GM21528 (cell line): ENCODE results near the gene PPT1.
"Not testable (repeated sequence)": the region's sequence is repeated elsewhere in the genome, so short reads cannot be mapped to it uniquely, and the experiment has no call there.

ENCODE experiments used
- ATAC-seq: cut with Tn5 transposase; IDR thresholded peaks from one replicate; pipeline ENCODE4 v1.9.1; 2021; ENCODE audit warnings: mild to moderate bottlenecking, moderate library complexity; ENCODE audit not compliant: unreplicated experiment, low FRiP score

PPT1 gene

DNA sequence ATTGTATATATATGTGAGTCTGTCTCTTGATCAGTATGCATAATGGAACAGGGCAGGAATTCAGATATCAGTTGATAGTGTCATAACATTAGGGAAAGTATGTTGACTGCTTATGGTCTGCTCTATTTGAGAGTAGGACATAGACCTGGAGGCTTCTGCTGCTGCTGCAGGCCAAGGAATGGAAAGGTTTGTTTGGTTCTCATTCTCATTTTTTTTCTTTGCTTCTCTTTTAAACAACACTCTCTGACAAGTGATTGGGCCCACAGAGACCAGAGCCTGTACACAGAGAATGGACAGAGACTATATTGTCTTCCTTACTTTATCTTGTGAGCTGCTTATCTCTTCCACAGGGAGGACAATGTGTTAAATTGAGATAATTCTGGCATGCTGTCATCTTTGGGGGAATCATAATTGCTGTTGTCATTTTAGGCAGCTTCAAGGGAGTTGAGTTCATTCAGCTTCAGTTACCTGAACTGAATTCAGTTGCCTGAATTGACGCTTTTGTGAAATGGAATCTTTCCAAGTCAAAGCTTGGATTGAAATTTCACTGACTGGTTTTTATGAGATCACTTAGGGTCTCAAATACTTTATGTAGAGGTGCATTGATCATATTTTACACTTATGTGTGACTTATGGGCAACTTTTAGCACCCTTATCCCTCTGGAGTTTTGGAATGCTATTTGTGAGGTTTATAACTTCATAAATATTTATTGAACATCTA, 39.6 kb downstream of the PPT1 start:
- no peak for ATAC-seq

DNA sequence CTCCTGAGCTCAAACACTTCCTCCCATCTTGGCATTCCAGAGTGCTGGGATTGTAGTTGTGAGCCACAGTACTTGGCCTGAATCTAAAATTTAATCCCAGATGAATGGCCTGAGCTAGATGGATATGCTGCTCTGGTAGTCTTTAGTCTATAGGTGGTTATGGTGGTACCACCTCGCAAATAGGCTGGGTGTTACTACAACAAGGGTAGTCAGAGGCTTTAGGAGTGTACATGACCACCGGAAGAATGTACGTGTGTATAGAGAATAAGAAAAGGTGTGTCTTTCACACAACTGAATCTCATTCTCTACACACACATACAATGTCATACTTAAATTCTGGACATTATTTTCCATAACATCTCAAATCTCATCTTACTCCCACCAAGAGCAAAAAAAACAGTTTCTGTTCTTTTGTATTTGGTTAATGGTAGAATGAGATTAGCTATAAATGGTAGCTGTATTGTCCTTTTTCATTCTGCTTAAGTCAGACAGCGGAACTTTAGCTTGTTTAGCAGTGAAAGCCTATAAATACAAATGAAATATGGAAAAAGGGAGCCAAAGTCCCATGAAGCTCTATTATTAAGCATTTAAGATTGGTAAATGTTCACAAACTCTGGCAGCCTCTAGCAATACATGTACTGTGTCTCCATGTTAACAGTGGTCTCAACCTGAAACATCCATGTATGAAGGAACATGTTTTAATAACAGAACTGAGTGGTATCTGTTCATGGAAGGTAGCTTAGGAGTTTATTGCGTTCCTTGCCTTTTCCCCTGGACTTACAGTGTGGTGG, 40.3 kb downstream of the PPT1 start:
- no peak for ATAC-seq

DNA sequence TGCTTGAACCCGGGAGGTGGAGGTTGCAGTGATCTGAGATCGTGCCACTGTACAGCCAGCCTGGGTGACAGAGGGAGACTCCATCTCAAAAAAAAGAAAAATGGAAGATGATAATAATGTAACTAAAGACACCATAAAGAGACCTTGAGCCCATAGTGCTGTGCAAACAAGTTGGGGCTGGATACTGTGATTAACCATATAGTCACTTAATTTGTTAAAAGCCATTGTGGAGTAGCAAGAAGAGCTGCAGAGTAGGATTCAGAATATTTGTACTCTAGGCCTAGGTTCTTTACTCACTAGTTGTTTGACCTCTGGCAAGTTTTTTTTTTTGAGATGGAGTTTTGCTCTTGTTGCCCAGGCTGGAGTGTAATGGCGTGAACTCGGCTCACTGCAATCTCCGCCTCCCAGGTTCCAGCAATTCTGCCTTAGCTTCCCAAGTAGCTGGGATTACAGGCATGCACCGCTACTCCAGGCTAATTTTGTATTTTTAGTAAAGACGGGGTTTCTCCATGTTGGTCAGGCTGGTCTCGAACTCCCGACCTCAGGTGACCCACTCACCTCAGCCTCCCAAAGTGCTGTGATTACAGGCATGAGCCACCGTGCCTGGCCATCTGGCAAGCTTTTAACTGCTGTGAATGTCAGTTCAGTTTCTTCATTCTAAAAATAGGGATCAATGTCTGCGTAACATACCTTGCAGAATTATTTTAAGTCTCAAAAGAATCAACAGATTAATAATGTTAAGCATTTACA, 43.7 kb downstream of the PPT1 start:
- no peak for ATAC-seq

DNA sequence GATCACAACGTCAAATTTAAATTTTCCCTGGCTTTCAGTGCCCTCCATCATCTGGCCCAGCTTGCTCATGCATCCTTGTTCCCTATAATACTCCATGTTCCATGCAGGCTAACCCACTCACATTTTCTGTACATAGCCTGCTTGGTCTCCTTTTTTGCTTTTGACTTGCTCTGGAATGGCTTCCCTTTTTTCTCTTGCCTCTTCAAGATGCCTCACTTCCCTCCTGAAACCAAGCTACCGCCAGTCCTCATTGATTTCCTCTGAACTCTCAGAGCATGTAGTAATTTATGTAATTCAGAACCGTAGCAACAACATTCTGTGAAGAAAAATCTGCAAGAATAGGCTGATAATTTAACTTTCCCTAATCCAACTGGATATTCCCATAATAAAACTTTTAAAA, 46.2 kb downstream of the PPT1 start:
- ATAC-seq = no peak

DNA sequence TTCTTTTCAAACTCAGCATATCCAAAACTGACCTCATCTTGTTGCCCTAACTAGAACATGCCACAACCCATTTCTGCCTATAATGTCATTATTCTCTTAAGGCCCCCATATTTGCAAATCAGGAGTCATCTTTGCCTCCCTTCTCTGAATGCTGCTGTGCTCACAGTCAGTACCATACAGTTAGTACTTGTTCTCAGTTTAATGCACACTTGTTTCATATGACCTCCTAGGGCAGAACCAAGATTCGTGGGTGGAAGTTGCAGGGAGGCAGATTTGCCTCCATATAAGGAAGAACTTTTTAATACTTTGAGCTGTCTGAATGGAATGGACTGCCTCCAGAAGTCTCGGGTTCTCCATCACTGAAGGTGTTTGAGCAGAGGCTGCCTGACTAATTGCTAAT, 47.3 kb downstream of the PPT1 start:
- no peak for ATAC-seq

DNA sequence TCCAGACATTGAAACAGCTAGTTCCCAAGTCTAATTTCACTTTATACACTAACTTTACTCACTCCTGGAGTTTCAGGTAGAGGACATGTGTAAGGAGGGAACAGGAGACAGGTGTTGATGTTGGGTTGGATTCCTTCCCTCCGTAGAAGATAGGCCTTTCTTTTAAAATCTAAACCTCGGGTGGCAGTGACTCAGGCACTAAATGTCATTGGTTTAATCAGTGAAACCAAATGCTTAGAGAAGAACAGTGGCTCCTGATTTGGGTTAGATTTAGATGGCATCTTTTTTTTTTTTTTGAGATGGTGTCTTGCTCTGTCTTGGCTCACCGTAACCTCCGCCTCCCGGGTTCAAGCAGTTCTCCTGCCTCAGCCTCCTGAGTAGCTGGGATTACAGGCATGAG, 49.3 kb downstream of the PPT1 start:
- ATAC-seq = no peak

DNA sequence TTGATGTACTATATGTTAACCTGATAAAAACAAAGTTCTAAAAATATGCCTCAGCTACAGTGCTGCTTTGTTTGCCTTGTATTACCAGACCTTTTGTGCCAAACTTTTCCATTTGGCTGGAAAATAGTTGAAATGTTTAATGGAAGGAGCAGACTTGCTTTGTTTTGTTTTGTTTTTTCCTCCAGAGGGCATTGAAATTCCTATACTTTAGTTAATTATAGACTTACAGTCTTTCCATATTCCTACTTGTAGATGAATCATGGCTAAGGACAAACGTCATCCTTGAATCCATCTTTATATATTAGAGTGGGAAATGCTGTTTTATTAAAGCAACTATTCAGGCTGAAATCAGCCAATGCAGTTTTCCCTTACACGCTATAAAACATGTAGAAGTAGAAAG, 49.8 kb downstream of the PPT1 start:
- no peak for ATAC-seq

DNA sequence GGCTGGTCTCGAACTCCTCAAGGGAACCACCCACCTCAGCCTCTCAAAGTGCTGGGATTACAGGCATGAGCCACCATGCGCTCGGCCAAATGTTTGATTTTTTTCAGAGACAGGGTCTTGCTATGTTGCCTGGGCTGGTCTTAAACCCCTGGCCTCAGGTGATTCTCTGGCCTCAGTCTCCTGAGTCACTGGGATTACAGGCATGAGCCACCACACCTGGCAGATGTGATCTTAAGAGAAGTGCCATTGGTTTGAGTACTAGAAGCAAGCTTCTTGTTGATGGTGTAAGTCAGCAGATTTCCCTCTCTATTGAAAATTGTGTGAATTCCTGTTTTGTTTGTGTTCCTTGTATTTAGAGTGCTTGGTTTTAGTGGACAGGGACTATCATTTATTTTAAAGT, 51.3 kb downstream of the PPT1 start:
- no peak for ATAC-seq

DNA sequence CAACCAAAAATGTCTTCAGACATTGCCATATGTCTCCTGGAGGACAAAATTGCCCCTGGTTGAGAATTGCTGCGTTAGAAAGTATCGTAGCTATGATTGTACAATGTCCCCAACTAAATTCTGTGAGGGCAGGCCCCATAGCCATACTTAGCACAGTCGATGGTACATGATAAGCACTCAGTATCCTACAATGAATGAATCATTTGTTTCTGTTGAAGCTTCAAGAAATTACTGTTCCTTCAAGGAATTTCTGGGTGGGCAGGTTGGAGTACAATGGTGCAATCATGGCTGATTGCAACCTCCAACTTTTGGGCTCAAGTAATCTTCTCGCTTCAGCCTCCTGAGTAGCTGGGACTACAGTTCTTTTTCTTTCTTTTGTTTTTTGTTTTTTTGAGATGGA, 51.9 kb downstream of the PPT1 start:
- ATAC-seq = no peak

DNA sequence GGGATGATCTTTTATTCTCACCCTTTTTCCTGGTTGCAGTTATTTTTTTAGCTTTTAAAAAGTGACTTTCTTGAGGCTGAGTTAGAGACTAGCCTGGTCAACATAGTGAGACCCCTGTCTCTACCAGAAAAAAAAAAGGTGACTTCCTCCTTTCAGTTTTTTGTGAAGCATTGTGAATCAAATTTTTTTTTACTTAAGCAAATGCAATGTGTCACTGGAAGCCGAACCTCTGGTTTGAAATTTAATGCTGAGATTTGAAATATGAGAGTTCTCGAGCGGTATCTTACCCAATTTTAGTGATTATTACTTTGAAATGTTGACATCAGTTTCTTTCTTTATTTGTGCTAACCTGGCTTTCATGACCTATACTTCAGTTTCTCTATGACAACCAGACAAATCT, 52.9 kb downstream of the PPT1 start:
- ATAC-seq = no peak

DNA sequence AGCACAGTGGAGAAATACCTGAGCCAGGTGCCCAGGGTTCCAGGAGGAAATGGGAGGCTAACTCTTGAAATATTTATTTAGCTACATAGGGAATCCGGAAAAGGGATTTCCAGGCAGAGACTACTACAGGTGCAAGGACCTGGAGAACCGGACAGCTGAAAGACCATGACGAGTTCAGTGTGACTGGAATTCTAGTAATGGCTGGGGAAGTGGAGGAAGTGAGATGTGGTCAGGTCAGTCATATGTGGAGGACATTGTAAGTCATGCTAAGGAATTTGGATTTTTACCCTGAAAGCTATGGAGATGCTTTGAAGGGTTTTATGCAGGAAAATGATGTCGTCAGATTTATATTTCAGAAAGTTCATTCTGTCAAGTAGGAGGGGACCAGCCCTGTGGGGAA, 54.7 kb downstream of the PPT1 start:
- no peak for ATAC-seq

DNA sequence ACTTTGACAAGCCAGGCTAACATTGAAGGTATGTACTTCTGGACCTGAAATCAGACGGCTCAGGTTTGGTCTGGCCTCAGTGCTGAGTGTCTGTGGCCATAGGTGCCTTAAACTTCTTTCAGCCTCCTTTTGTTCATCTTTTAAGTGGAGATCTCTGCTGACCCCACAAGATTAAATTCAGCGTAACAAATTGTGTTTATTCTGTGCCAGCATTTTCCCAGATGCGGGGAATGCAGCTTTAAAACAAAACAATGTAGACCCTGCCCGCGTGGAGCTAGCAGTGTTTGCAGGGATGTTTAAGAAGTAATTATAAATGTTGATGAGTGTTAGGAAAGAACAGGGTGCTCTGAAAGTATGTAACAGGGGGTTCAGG, 55.6 kb downstream of the PPT1 start:
- no peak for ATAC-seq

DNA sequence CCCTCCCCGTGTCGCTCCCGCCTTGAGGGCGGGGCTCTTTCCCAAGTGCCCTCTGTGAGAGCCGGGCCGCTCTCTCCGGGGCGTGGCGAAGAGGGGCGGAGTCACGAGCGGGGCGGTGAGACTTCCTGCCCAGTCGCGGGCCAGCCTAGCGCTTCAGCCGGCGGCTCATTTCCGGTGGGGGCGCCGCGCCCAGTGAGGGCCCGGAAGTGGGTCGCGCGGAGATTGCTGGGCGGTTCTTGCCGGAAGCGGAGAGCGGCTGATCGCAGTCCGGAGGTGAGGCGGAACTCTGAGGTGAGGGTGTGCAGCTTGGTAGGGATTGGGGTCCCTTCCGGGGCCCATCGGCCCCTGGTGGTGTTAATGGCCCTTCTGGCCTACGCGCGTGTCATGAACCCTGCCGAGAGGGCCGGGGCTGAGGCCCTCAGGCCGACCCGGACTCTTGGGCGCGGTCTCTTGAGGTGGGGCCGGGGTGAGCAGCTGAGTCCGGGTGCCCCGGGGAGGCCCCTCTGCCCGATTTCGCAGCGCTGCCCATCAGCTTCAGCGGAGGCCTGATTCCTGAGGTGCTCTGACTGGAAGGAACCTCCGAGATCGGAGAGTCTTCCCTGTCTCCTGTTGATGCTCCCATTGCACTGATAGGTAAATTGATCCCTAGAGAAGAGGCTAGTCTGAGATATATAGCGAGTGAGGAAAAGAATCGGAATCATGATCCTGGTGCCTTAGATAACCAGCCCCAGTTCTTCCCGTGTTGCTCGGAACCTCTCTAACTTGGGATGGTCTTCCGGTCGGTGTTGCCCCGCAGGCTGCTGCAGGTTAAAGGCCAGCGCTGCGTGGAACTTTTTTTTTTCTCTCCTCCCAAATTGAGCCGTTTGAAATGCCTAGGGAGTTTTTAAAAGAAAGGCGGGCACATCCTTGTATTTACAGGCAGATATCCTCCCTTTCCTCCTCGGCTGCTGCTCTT, 56.3 kb downstream of the PPT1 start, which contains the start of gene CAP1:
Gene CAP1 (plus strand): TSS at position 219 of the 955 bp plus-strand sequence. CDS start 18,618 bp downstream, outside the sequence.
- ATAC-seq = peak; percentile 81

DNA sequence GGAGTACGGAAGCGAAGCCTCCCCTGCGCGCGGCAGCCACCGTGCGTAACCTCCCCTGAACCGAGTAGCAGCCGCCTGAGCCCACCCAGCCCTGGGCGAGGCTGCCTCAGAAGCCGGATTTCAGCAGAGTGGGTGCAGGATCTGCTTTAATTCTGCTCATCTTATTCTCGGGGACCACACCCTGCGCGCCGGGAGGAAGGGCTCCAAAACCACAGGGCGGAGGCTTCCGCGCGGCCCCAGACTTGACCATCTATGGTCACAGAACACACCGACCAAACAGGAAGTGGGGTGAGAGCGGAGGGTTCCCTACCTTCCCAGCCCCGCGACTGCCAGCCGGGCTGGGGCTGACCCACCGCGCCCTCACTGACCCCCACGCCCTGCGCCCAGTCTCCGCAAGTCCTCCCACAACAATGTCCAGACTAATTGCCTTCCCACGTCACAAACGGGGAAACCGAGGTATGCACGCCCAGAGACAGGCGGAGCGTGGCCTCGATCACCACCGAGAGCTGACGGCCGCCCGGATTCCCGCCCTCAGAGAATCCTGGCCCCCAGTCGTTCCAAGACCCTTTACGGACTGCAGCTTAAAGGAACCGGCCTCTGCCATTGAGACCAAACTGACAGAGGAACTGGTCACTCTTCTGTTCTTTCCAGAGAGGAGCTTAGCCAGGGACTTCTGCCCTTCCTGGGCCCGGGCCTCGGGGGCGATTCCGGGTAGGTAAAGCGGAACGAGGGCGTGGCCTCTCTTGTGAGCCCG, 57.1 kb downstream of the PPT1 start:
- peak; percentile 65 for ATAC-seq

DNA sequence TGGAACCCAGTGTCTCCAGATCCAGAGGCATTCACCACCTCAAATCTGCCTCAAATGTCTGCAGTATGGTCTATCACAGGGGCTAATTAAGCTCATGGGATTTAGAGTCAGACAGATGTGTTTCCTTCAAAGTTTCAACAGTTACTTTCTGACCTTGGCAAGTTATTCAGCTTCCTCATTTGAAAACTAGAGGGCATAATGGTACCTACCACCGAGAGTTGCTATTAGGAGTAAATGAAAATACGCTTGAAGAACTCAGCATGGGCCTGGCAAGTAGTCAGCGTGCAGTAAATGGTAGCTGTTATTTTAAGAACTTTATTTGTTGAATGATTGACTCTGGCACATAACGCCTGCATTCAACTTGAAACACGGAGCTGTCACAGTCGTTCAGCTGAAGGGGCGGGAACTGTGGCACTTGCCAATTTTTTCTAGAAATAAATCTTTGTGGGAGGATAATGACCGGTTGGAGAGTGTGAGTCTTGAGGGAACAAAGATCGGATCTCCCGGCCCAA, 57.8 kb downstream of the PPT1 start:
- ATAC-seq = peak; percentile 12

DNA sequence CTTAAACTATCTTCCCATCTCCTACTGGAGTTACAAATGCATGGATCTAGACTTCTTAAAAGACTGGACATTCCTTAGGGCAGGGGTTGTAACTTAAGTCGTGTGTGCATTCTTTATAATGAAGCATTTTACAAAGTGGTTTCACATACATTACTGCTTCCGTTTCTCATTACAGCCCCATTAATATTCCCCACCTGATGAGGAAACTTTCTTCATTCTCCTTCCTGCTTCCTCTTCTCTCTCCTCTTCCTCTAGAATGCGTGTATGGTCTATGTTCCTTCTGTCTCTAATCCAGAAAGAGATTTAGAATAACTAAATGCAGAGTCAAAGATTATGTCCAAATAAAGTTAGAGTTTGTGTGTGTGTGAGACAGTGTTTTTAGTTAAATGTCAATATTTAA, 58.4 kb downstream of the PPT1 start:
- ATAC-seq = no peak

DNA sequence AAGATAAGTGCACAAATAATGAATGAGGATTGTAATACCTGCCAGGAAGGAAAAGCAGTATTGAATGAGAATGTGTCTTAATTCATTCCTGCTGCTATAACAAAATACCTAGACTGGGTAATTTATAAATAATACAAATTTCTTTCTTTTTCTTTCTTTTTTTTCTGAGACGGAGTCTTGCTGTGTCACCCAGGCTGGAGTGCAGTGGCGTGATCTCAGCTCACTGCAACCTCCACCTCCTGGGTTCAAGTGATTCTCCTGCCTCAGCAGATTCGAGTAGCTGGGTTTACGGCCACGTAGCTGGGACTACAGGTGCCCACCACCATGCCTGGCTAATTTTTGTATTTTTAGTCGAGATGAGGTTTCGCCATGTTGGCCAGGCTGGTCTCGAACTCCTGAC, 59.8 kb downstream of the PPT1 start:
- ATAC-seq = not testable (repeated sequence)

DNA sequence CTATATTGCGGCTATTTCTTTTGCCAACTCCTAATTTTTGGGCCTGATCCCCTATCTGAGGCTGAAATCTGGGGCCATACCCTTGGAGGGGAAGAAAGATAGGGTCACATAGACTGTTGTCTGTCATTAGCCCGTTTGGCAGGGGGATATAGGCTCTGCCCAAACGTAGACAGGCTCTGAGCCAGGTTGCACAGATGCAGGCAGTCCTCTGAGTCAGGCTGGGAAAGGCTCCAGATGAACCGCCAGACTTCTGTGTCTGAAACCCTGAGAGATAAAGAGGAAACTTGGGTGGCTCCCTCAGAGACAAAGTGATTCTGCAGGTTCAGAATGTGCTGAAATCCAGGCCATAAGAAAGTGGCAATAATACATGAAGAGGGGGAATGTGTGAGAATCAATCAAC, 60.5 kb downstream of the PPT1 start:
- no peak for ATAC-seq

DNA sequence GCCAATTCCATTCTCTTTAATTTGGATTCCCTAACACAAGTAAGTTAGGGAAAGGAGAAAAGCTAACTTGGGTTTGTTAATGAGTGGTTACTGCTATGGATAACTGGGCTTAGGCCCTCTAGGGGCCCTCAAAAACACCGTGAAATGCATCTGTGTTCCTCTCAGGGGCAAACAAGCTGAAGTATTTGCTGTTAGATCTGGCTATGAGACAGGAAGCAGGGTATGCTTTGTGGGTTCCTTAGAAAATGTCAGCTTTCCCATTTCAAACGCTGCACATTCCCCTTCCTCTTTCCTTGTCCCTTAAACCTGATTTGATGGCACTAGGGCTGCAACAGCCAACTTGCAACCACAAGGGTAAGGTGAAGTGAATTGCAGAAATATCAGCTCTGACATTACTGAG, 62.2 kb downstream of the PPT1 start:
- ATAC-seq = no peak
